Placental pericyte (primary cell): ENCODE data around the gene GALR2. TPM values are rescaled to one million over a fixed set of nuclear protein-coding genes. Genes with fewer than 3 reads are reported as not detected.

Experiments used
- small RNA-seq: library from RNA; depleted of rRNA; stranded (forward); fragments of <200 nt; gene quantifications from one replicate; pipeline ENCODE3, GENCODE V24; 2012; ENCODE audit warnings: low replicate concordance
- total RNA-seq: library from RNA; depleted of rRNA; stranded (reverse); fragments of >200 nt; gene quantifications from 2 replicates; pipeline ENCODE4 v1.2.3, GENCODE V29; 2012

Gene GALR2, protein sequence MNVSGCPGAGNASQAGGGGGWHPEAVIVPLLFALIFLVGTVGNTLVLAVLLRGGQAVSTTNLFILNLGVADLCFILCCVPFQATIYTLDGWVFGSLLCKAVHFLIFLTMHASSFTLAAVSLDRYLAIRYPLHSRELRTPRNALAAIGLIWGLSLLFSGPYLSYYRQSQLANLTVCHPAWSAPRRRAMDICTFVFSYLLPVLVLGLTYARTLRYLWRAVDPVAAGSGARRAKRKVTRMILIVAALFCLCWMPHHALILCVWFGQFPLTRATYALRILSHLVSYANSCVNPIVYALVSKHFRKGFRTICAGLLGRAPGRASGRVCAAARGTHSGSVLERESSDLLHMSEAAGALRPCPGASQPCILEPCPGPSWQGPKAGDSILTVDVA
- total RNA-seq: 0.14 and 0.22 TPM in 2 replicates

DNA sequence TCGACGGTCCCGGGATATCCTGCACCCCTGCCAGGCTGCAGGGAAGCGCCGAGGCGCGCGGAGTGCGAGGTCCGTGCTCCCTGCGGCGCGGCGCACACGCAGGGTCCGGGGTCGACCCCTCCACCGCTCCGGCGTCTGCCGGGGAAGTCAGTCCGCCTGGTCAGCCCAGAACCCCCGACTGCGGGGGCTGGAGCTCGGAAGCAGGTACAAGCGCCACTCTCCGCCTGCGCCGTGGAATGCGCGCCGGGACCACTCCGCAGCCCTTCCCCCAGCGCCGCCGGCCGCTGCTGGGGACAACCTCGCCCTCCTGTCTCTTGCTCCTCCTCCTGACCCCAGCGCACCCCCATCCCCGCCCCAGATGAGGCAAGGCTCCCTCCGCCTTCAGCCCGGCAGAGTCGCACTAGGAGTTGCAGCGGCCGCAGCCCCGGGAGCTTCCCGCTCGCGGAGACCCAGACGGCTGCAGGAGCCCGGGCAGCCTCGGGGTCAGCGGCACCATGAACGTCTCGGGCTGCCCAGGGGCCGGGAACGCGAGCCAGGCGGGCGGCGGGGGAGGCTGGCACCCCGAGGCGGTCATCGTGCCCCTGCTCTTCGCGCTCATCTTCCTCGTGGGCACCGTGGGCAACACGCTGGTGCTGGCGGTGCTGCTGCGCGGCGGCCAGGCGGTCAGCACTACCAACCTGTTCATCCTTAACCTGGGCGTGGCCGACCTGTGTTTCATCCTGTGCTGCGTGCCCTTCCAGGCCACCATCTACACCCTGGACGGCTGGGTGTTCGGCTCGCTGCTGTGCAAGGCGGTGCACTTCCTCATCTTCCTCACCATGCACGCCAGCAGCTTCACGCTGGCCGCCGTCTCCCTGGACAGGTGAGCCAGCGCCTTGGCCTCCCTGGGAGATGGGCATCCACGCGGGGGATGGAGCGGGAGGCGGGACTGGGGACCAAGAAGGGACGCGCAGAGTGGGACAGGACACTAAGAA is at the start of gene GALR2:
Gene GALR2, plus strand, starts transcription at position 392 of the 974 bp plus-strand sequence. Its CDS starts 103 bp downstream, at position 495.

DNA sequence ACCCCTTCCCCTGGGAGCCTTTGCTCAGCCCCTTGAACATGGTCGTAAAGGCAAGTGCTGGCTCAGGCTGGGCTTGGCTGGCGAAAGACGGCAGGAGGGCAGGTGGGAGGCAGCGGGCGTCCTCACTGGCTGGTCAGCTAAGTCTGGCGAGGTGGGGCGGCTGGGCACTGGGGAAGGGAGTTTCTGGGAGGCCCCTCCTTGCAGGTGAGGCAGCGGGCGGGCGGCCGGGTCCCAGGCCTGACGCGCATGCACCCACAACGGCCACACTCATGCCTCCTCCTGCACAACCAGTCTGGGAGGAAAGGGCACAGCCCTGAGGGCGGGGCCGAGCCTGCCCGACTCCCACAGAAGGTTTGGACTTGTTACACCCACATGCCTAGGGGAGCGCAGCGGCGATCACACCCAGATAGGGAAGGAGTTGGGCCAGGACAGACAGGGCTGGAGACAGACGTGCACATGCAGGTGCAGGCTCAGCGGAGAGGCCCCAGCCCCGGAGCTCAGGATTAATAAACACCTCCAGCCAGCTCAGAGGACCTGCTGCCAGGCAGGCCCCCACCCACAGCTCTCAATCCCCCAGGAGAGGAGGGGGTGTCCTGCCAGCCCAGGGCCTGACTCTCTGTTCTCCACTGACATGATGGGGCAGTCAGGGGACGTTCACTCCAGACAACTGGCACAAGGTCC is 47.3 kb upstream of the GALR2 start, which contains the start of gene EVPL:
Gene EVPL, minus strand, starts transcription at position 148 of the 681 bp plus-strand sequence. Its CDS starts 108 bp downstream, at position 40.

DNA sequence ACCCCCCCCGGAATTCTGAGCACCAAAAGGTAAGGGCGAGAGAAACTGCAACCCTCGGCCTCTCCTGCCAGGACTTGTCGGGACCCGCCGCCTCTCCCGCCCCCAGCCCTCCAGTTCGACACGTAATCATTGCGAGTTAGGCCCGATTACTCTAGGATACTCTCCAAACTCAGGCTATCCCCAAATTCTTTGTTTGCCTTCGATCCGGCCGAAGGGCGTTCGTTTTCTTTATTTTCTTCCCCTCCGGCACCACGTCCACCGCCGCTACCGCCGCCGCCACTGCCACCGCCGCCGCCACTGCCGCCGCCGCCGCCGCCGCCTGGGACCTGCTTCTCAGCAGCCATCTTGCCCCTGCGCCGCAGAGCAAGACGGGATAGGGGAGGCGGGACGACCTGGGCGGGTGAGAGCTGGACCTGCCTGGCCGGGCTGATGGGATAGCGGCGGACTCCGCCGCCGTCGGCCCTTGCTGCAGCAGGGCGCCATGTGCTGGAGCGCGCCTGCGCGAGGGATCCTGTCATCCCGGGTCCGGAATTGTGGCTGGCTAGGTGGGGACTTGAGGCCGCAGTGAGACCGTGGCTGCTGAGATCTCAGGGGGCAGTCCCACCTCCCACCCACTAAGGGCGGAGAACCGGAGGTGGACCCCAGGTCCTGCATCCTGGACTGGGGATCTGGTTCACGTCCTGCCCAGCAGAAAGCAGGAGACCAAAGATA is 2.3 kb upstream of the GALR2 start, which contains the start of gene SRP68:
Gene SRP68, minus strand, starts transcription at position 370 of the 711 bp plus-strand sequence. Its CDS starts 26 bp downstream, at position 344.

DNA sequence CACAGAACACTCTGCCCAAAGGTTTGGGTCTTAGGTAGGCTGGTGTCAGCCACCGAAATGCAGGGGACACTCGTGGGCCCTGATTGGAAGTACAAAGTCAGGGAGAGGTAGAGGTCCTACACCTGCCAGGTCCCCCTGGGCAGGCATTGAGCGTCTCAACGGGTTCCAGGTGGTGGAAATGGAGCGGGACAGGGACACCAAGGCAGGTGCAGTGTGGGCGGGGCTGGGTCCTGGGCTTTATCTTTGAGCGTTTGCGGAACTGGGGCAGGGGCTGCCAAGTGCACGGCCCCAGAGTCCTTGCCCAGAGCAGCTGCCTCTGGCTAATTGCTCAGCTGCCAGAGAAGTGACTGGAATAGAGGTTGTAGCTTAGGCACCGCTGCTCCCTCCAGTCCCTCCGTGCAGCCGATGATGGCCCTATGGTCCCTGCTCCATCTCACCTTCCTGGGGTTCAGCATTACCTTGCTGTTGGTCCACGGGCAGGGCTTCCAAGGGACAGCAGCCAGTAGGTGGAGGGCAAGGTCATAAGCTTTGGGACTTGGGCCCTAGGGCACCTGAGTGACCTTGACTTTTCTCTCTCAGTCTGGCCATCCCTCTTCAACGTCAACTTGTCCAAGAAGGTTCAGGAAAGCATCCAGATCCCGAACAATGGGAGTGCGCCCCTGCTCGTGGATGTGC is 4.4 kb downstream of the GALR2 start, which contains the start of gene ZACN:
Gene ZACN, plus strand, starts transcription at position 323 of the 675 bp plus-strand sequence. Its CDS starts 83 bp downstream, at position 406.

DNA sequence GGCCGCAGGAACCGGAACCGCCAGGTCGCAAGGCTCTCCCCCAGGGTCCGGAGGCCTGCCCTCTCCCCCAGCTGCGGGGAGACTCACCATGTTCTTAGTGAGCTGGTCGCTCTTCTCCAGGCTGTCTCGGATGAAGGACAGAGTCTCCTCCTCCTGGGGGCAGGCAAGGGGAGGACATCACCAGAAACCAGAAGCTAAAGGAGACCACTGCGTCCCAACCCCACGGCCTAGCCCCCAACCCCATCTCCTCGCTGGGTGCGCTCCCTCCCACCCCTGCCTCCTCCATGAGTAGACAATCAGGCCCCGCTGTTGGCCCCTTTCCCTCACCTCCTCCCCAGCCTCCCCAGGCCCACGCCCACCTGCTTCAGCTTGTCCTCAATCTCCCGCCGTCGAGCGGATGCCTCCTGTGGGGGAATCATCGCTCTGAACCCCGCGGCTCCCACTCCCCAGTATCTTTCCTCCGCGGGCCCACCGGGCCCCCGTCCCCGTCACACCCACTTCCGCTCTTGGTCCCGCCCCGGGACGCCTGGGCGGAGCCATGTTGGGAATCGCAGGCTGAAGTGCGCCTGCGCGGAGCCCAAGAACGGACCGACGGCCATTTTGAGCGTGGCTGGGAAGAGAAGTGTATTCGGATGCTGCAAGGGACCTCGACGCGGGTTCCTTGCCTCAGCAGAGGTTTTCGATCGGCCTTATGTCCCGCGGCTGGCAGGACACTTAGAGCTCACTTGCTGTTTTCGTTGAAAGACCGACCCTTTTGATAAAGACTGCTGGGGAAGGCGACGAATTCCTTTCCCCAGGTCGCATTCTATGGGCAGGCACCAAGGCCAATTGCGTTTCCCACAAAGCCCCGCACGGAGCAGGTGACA is 28.9 kb downstream of the GALR2 start, which contains the start of gene EXOC7:
Gene EXOC7, minus strand, starts transcription at position 514 of the 866 bp plus-strand sequence. Its CDS starts 95 bp downstream, at position 419.

Small RNAs within 50 kb of the gene (small RNA-seq; reads per million reads assigned to genes)
- 0.23 reads per million for gene MIR6868

Other genes with a start within 250 kb of the GALR2 start
- gene UNC13D, start 230.4 kb upstream of the GALR2 start, total RNA-seq: 1.8 and 2.3 TPM in 2 replicates
- 23.0 and 64.6 TPM in 2 replicates for gene WBP2, start 219.4 kb upstream of the GALR2 start, total RNA-seq
- 15.3 and 18.6 TPM in 2 replicates for gene TRIM47, start 196.2 kb upstream of the GALR2 start, total RNA-seq
- gene TRIM65, start 177.8 kb upstream of the GALR2 start, total RNA-seq: 14.4 and 26.5 TPM in 2 replicates
- 35.5 and 44.2 TPM in 2 replicates for gene MRPL38, start 169.9 kb upstream of the GALR2 start, total RNA-seq
- gene FBF1, start 133.7 kb upstream of the GALR2 start, total RNA-seq: 5.3 and 14.7 TPM in 2 replicates
- 43.1 and 66.6 TPM in 2 replicates for gene ACOX1, start 95.6 kb upstream of the GALR2 start, total RNA-seq
- 15.3 and 18.6 TPM in 2 replicates for gene TEN1, start 95.5 kb upstream of the GALR2 start, total RNA-seq
- 0.66 and 1.9 TPM in 2 replicates for gene CDK3, start 73.9 kb upstream of the GALR2 start, total RNA-seq
- 0.29 TPM in 1 of 2 replicates, not detected in the other for gene EVPL, start 47.5 kb upstream of the GALR2 start, total RNA-seq
- 36.9 and 48.4 TPM in 2 replicates for gene SRP68, start 2.3 kb upstream of the GALR2 start, total RNA-seq
- not detected in 2 replicates for gene ZACN, start 4.4 kb downstream of the GALR2 start, total RNA-seq
- gene EXOC7, start 29.0 kb downstream of the GALR2 start, total RNA-seq: 96.9 and 131 TPM in 2 replicates
- not detected in 2 replicates for gene FOXJ1, start 66.5 kb downstream of the GALR2 start, total RNA-seq
- 0.44 and 5.2 TPM in 2 replicates for gene RNF157, start 165.7 kb downstream of the GALR2 start, total RNA-seq
- gene UBALD2, start 190.6 kb downstream of the GALR2 start, total RNA-seq: 5.7 and 12.0 TPM in 2 replicates
- gene QRICH2, start 233.5 kb downstream of the GALR2 start, total RNA-seq: 1.8 and 3.4 TPM in 2 replicates